K562 (cell line): ENCODE data around the gene TTC13. TPM values are rescaled to one million over a fixed set of nuclear protein-coding genes. Genes with fewer than 3 reads are reported as not detected.
"Not testable (repeated sequence)": the region's sequence is repeated elsewhere in the genome, so short reads cannot be mapped to it uniquely, and the experiment has no call there.

Source experiments
- ATAC-seq: fragments of 200-7000 bp; cut with Tn5 transposase; 3 replicates; pipeline ENCODE4 v1.9.1; 2020; ENCODE audit warnings: moderate library complexity
- BruUV-seq: library from RNA; stranded (reverse); fragments of 400-500 nt; replicated peaks from 2 replicates; lab custom pipeline; 2021; lab: Mats Ljungman, UMichigan
- CTCF ChIA-PET: fragments of 300-600 bp; formaldehyde crosslinking; extraction: SDS; loops from one replicate; lab custom pipeline; 2021; ENCODE audit warnings: low intra/inter-chr PET ratio; lab: Yijun Ruan, JAX
- POLR2A ChIA-PET: fragments of 300-600, 350-650 bp; sonication (Branson Sonifier 250); formaldehyde crosslinking; extraction: SDS; loops from one replicate; lab custom pipeline; 2021; ENCODE audit warnings: antibody characterized with exemption, inconsistent platforms; lab: Yijun Ruan, JAX
- DNase-seq, 4 experiments: peaks; one replicate each; pipeline versions ENCODE4 v3.0.0 to v3.0.0-alpha.2; 2011 to 2018; ENCODE audit warnings: low spot score in 3 of 4, mixed read lengths in 3 of 4; ENCODE audit errors: extremely low read depth in 1 of 4
- FAIRE-seq: peaks from 2 replicates; lab custom pipeline; 2011; peaks lifted over from hg19 to GRCh38; lab: Jason Lieb, UNC
- H2AFZ ChIP-seq: 2 replicates; pipeline ENCODE4 v1.6.0; 2011; ENCODE audit warnings: low read depth, low read length, control low read depth, inconsistent platforms
- H3K27ac ChIP-seq: fragments of 200-600 bp; 3 replicates; pipeline ENCODE4 v1.8.0; 2011; ENCODE audit warnings: low read depth, mild to moderate bottlenecking, control low read depth, inconsistent platforms, low read length, moderate library complexity, mixed read lengths; ENCODE audit errors: extremely low read depth
- H3K27me3 ChIP-seq, 2 experiments: fragments of 300-600 bp in 1 of 2; 2 replicates in 1 of 2; 3 replicates in 1 of 2; pipeline versions ENCODE4 v1.6.0 to v1.8.0; 2011; ENCODE audit warnings: inconsistent platforms in 2 of 2, low read length in 2 of 2, mild to moderate bottlenecking in 1 of 2, mixed read lengths in 1 of 2, moderate library complexity in 1 of 2; ENCODE audit not compliant: control insufficient read depth in 2 of 2, insufficient read depth in 2 of 2
- H3K36me3 ChIP-seq: fragments of 300-600 bp; 3 replicates; pipeline ENCODE4 v1.8.0; 2011; ENCODE audit warnings: mild to moderate bottlenecking, low read length, inconsistent platforms; ENCODE audit not compliant: control insufficient read depth, insufficient read depth
- H3K4me1 ChIP-seq, 2 experiments: fragments of 200-600 bp in 1 of 2; replicated peaks in 1 of 2; 2 replicates in 1 of 2; 3 replicates in 1 of 2; pipeline versions ENCODE4 v1.5.1 to v1.8.0; 2011; ENCODE audit warnings: inconsistent platforms in 2 of 2, low read length in 2 of 2, mild to moderate bottlenecking in 1 of 2, mixed read lengths in 1 of 2, moderate library complexity in 1 of 2; ENCODE audit not compliant: control insufficient read depth in 2 of 2, insufficient read depth in 2 of 2
- H3K4me2 ChIP-seq: 2 replicates; pipeline ENCODE4 v1.6.1; 2011; ENCODE audit warnings: low read length, control low read depth, inconsistent platforms, mixed read lengths; ENCODE audit not compliant: insufficient read depth
- H3K4me3 ChIP-seq: fragments of 200-600 bp; sonication (generic), shearing (Covaris generic); 2 replicates; pipeline ENCODE4 v1.5.1; 2016; ENCODE audit warnings: control low read depth, inconsistent platforms
- H3K79me2 ChIP-seq: fragments of 200-600 bp; 3 replicates; pipeline ENCODE4 v1.8.0; 2011; ENCODE audit warnings: low read length, inconsistent platforms; ENCODE audit not compliant: control insufficient read depth, insufficient read depth
- H3K9ac ChIP-seq, 2 experiments: 2 replicates each; pipeline versions ENCODE4 v1.6.0 to v1.6.1; 2011; ENCODE audit warnings: low read depth in 2 of 2, low read length in 2 of 2, control low read depth in 1 of 2, inconsistent platforms in 1 of 2, mild to moderate bottlenecking in 1 of 2, mixed read lengths in 1 of 2; ENCODE audit not compliant: insufficient read depth in 1 of 2
- H3K9me1 ChIP-seq: one replicate; pipeline ENCODE4 v1.6.0; 2011; ENCODE audit warnings: inconsistent platforms, mild to moderate bottlenecking, low read length, moderate library complexity; ENCODE audit not compliant: control insufficient read depth, insufficient read depth
- H3K9me3 ChIP-seq: replicated peaks from 2 replicates; pipeline ENCODE4 v1.5.1; 2011; ENCODE audit warnings: low read depth, low read length, inconsistent platforms; ENCODE audit not compliant: control insufficient read depth, insufficient read depth
- H4K20me1 ChIP-seq: replicated peaks from 2 replicates; pipeline ENCODE4 v1.6.1; 2011; ENCODE audit warnings: low read length, inconsistent platforms, mixed read lengths; ENCODE audit not compliant: control insufficient read depth, insufficient read depth
- AFF1 ChIP-seq, 2 experiments: fragments of 450-650 bp; IDR thresholded peaks; 2 replicates each; pipeline ENCODE4 v1.6.1; 2018; ENCODE audit warnings: mild to moderate bottlenecking in 2 of 2, low read depth in 1 of 2; ENCODE audit not compliant: partially characterized antibody in 2 of 2
- TRIM24 ChIP-seq, 2 experiments: fragments of 450-650 bp; IDR thresholded peaks; 2 replicates each; pipeline ENCODE4 v1.6.1; 2016
- ZNF280A ChIP-seq: fragments of 450-650 bp; IDR thresholded peaks from 2 replicates; pipeline ENCODE4 v1.6.1; 2018; ENCODE audit warnings: mild to moderate bottlenecking, low read depth; ENCODE audit not compliant: partially characterized antibody
- WGBS: fragments of 100-300 bp; shearing (Covaris generic); methylation state at CpG from one replicate; pipeline ENCODE4 v1.1.6; 2016; ENCODE audit warnings: low coverage, mixed read lengths; ENCODE audit not compliant: insufficient coverage; ENCODE audit errors: missing lambda C conversion rate; 5-methylcytosine and 5-hydroxymethylcytosine counted together
- in situ Hi-C: fragments of 300-500 bp; cut with MboI; formaldehyde crosslinking; loops from 4 replicates; pipeline ENCODE4 v1.15.0; 2018; ENCODE audit warnings: inconsistent platforms, mixed read lengths
- intact Hi-C: fragments of 100-400 bp; cut with micrococcal nuclease; formaldehyde crosslinking; loops from 2 replicates; pipeline ENCODE4 v1.14.2; 2022
- polyA plus RNA-seq, 8 experiments: library from polyadenylated mRNA; depleted of rRNA in 4 of 8; stranded (reverse) in 5 of 8; unstranded in 3 of 8; fragments of >200 nt; fragmentation: Nextera tagmentation in 2 of 8; fragmentation: Illumina TruSeq in 1 of 8; extraction: Ambion mirVana in 2 of 8; extraction: Trizol in 1 of 8; gene quantifications; 2 replicates each; pipeline versions ENCODE4 v1.2.1 to v1.2.3, GENCODE V29; 2011 to 2014; ENCODE audit warnings: inconsistent platforms in 1 of 8, missing spikeins in 1 of 8
- total RNA-seq, 7 experiments: library from RNA; depleted of rRNA in 6 of 7; stranded (reverse); fragments of >200 nt in 6 of 7; fragmentation: Illumina TruSeq in 2 of 7; extraction: Trizol in 2 of 7; gene quantifications; 2 replicates each; pipeline versions ENCODE4 v1.2.1 to v1.2.3, GENCODE V29; 2011 to 2021; ENCODE audit warnings: low replicate concordance in 1 of 7

Gene TTC13
- total and polyA plus RNA-seq, 9 of the 15 experiments (the other 6 are each of a cell fraction or from before 2014, with no cell fraction given) = 1.7 to 13.8 (median 9.6) TPM

GRCh38 chr1:231007535-231007934, 28.9 kb upstream of the TTC13 start:
- POLR2A ChIA-PET = not testable (repeated sequence)

More at GRCh38 chr1:231007535-231007934, 28.9 kb upstream of the TTC13 start:
- H3K4me2 ChIP-seq, H4K20me1 ChIP-seq, H3K27ac ChIP-seq, H3K9ac ChIP-seq, H3K9me3 ChIP-seq, DNase-seq, H3K79me2 ChIP-seq, H2AFZ ChIP-seq, ATAC-seq, CTCF ChIA-PET: not testable (repeated sequence)
- WGBS = 0% methylated on average over 1 of the region's 1 CpG
- TF ChIP-seq AFF1 (IDR thresholded peaks at IDR 0.05; ENCODE audit: low read depth in 1 of 2, partially characterized antibody in 2 of 2) = peak in 1 of 2 experiments; percentile 100
- 0 out of 4 replicates have a peak, but pooled peaks have one; percentile 27 to 30 for TF ChIP-seq TRIM24 (IDR thresholded peaks at IDR 0.05)
- TF ChIP-seq ZNF280A = peak; percentile 21
- TF ChIP-seq, all 486 proteins: peak for 3; not testable (repeated sequence) for 483
- H3K4me1 ChIP-seq, BruUV-seq, H3K4me3 ChIP-seq, H3K36me3 ChIP-seq, in situ Hi-C loops, intact Hi-C loops, FAIRE-seq, H3K27me3 ChIP-seq, H3K9me1 ChIP-seq: not testable (repeated sequence)
